ENCODE data around the gene PSAPL1.

The PSAPL1 gene

DNA sequence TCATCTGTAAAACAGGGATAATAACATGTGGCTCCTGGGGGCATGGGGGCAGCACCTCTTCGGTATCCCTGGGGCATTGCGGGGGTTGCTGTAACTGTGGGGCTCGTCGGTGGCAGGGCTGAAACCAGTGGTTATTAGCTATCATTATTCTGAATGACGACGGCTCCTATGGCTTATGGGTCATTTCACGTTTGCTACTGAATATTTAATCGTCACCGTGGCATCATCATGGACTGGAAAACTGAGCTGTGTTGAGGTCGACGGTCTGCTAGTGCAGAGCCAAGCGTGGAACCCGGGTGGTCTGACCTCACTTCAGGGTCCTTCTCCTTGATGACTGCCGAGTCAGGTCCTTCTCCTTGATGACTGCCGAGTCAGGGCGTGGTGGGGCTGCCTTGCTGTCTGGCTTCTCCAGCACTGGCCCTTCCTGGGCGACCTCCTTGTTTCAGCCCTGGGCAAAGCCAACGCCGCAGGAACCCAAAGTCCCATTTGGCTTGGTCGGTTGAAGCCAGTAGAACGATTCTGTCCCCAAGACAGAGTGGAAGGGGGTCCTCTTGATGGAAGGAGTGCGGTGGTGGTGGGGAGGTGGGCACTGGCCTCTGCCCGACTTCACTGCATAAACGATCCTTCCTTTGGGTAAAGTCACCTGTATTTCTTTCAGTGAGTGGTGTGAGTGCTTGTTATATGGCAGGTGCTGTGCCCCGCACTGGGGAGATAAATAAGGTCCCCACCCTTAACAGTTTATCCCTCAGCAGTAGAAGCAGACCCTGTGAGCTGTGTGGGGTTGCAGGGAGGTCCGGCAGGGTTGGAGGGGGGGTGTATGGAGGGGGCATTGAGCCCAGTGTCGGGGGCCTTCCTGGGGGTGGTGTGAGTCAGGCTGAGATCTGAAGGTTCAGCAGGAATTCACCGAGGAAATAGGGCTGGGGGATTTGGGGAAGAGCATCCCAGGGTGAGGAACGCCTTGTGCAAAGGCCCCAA, 40.8 kb downstream of the PSAPL1 start:
- no peak for DNase-seq

DNA sequence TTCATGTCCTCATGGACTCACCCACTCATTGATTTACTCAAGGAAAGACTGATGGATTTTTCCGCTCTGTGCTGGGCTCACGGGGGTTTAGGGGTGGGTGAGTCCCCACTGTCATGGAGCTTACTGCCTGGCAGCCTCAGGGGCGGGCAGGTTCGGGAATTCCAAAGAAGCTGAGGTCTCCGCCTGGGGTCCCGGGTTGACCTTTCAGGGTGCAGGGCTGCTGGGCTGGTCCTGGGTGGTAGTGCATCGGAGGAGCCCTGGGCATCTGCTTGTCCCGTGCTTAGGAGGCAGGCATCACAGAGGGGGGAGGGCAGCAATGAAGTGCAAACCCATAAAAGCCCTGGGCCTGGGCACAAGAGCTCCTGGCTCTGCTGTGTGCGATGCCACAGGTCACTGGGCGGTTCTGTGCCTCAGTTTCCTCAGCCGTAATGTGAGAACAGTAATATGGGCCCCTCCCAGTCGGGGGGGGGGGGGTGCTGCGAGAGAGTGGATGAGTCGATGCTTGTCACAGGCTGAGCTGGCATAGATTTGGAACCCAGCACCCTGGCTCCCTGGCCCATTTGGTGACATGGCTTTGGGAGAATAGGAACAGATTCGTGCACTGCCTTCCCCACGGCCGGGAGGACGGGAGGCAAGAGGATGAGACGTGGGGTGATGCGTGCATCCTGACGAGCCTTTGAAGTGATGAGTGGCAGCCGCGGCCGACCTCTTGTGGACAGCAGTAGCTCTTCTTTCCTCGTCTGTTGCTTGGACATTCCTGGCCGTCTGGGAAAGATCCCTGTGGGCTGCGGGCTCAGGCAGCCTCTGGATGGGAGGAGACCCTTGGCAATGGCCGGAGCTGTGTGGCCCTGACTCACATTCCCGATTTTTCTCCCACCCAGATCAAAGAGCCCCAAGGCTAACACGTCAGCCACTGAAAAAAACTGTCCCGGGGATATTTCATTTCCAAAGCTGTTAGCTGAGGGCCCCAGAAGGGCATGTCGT, 42.0 kb downstream of the PSAPL1 start:
- DNase-seq, result peak; percentile 60

DNA sequence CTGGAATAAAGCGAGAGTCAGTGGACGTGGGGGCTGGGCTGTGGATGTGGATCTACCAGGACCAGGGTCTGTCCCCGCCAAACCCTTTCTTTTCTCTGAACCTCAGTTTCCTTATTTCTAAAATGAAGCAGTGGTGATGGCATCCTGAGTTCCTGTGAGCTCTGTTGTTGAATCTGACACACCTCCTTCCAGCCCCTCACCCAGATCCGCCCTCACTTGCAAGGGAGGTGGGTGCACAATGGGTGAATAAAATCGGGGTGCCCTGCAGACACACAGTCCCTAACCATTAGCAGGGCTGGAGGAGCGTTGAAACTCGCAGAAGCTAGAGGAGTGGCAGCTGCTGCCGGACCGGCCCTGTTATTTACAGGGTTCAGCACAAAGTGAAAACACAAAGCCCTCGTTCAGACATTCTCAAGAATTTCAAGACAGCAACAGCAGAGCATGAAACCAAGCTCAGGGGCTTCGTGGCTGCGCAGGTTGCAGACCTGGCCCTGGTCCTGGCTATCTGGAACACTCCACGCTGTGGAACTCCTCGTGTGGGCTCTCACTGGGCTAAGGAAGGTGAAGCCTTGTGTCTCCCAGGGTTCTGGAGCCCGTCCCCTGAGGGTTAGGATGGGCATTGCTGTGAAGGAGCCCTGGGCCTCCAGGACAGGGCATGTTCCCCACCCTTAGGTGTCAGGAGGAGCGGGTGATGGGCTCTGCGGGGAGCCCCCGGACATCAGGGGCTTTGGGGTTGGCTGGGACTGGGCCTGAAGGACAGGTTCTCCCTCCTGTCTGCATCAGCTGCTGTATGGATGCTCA, 42.9 kb downstream of the PSAPL1 start:
- no peak for DNase-seq

DNA sequence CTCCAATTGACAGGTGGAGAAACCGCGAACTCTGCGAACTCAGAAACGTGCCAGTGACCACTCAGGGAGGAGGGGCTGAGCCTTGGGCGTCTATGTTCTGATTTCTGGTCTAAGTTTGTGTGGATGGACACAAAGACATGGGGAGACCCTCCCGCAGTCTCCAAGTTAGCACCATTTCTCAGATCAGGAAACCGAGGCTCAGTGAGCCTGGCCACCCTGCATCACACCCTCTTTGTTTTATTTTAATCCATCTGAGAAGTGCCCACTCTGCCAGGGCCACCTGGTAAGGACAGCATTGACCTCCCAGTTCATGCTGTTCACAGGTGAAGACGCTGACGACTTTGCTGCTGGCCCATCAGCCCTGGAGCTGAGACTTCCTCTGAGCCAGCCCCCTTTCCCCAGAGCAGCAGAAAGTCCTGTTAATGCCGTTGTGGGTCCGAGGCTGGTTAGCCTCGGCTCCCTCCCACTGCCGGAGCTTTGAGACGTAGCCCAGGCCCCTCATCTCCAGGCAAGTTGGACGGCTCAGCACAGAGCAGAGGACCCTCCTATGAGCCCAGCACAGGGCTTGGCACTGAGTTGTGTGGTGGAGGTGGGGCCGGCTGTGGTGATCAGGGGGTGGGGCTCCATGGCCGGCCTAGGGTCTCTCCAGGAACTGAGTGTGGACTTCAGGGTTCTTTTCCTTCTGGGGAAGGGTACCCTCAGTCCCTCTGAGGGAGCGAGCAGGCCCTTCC, 43.7 kb downstream of the PSAPL1 start:
- no peak for DNase-seq

DNA sequence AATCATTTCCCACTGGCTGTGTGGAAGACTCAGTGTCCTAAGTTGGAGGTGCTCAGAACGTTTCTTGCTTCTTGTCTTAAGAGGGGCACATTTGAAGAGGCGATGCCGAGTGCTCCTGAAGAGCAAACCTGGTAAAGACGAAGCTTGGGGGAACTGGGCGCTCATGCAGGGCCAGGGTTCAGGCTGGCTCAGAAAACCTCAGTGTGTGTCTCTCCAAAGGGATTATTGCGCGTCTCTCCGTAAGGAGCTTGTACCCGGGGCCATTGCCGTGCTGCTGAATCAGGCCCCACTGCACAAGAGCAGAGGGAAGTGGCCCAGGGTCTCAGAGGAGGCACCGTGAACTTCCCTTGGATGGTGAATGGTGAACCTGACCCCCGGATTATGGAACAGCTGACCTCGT, 44.4 kb downstream of the PSAPL1 start:
- no peak for DNase-seq

DNA sequence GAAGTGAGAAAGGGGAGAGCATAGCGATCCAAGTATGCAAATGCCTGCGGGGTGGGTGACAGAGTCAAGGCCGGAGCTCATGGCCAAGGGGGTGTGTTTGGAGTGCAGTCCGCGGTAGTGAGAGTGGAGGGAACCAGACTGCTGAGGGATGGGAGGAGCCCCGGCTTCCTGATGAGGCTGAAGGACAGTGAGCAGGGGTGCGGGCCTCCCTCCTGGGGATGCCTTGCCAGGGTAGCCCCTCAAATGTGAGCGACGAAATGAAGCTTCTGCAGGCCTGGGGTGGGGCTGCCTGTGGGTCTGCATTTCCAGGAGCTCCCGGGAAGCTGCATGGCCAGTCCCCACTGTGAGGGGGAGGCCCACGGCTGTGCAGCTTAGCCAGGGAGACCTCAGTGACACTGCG, 45.0 kb downstream of the PSAPL1 start:
- DNase-seq, result no peak

DNA sequence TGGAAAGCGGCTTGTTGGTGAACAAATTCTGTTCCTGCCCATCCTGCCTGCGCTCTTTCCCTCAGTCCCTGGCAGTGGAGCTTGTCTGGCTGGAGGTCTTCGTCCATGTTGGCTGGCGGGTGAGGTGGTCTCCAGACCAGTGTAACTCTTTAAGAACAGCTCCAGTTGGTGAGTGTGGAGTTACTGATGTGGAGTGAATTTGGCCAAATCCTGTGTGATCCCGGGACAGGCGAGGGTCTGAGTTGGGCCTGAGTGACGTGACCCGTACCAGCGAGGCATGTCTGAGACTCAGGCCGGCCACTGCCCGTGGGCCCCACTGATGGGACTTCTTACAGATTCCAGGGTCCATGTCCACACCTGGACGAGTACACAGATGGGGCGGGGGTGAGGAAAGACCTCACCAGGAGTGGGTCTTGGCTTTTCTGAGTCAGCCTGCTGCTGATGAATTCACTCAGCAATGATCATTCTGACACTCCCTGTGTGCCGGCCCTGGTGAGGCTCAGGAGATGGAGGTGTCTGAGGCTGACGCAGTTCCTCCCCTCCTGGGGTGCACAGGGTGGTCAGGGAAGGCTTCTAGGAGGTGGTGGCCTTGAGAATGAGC, 45.5 kb downstream of the PSAPL1 start:
- DNase-seq, result no peak

DNA sequence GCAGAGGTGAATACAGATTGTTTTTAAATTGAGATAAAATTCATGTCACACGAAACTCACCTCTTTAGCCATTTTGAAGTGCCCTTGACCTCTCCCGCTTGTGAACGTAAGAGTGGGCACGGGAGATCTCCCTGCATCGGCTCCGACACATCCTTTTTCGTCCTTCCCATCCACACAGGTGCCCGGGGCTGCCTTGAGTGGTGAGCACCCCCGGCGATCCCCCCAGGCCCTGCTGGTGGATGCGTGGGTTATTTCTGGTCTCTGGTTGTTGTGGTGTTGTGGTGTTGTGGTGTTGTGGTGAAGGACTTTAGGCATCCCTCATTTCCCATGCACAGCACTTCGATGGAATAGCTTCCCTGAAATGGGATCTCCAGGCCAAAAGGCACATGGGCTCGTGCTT, 46.1 kb downstream of the PSAPL1 start:
- DNase-seq, result no peak

DNA sequence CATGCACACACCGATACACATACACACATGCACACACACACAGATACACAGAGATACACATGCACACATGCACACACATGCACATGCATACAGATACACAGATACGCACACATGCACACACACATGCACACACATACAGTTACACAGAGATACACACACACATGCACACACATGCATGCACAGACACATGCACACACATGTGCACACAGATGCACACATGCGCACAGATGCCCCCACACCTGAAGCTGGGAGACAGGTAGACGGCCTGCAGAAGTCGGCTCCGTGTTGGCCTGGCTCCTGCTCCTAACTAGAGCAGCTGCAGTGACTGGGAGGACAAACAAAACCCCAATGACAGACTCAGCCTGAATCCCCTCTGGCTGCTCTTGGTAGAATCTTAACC, 46.8 kb downstream of the PSAPL1 start:
- DNase-seq, result no peak

DNA sequence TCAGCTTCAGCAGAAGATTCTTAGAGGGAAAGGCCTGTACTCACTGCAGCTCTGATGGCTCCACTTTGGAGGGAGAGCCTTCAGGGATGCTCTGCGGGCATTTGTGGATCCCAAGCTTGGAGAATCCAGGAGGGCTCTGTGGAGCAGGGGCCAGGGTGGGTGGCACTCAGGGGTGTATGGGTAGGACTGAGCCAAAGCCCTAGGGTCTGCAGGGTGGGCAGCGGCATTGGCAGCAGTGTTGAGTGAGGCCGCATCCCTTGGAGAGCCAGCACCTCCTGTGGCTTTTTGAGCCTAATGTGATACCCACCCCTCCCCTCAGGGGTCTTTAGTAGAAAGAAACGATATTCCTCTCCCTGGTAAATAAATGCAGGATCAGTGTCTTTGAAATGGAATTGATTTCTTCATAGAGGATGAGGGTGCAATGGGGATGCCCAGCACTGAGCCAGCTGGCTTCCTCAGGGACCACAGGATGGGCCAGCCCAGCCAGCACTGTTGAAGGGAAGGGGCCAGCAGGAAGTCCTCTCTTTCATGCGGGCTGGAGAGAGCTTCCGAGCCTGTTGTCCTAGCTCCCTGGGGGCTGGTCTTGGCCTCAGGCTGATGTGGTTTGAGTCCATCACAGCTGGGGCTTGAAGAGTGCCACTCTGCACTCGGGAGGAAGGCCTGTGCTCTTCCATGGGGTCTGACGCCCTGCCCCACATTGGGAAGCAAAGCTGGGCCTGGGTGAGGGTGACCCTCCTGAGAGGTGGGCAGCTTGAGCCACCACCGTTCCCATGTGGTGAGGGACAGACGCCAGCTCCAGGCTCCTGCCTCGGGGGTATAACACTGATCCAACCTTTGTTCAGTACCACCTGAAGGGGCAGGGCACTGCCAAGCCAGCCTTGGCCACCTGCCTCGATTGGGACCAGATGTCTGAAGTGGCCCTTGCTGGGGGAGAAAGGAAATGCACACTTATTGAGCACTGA, 49.5 kb downstream of the PSAPL1 start:
- DNase-seq, result no peak

DNA sequence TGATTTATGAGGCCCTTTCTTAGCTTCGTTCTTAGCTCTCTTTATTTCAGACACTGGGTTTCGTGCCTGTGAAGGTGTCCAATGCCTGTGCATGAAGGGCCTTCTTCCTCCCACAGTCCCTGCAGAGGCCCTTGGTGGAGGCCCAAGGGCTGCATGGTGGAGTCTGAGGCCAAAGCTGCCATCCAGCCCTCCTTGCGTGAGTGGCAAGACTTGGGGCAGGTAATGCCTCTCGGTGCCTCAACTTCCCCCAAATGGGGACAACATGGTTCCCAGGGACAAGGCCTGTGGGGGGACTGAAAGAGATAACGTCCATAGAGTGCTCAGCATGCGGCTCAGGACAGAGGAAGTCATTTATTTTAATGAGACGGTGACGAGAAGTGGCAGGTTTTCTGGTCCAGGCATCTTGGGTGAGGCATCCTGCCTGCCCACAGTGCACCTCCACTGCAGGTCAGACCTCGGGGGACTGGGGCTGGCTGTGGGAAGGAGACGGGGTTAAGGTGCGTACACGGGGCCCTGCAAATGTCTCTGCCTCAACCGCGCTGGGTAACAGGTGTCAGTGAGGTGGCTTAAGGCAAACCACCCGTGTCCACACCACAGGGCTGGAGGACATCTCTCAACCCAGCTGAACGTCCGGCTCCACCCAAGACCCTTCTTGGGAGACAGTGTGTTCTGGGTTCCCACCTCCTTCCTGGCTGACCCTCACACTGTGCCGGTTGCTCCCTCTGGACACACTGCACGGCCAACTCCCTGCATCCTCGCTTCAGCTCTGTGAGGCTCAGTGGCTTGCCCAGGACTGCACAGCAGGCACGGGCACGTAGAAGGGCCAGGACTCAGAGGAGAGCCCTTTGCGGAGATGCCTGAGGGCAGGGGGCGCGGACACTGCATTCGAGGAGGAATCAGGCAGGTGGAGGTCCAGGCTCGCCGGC, 50.5 kb downstream of the PSAPL1 start:
- DNase-seq, result no peak

DNA sequence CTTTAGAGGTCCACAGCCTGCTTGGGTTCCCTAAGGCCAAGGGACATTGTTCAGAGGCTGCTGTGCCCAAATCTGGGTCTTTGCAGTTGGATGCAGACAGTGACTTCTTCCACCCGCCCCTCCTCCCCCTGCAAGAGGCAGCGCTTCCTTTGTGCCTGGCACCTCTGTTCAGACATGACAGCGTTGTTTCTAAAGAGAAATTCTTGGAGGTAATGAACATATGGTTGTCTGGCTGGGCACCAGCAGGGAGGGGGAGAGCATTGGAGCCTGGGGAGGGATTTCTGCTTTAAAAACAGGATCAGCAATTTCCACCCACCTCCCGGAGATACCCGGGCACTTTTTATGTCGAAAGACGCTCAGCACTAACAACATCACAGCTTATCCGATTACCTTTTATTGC, 51.5 kb downstream of the PSAPL1 start:
- DNase-seq, result no peak

DNA sequence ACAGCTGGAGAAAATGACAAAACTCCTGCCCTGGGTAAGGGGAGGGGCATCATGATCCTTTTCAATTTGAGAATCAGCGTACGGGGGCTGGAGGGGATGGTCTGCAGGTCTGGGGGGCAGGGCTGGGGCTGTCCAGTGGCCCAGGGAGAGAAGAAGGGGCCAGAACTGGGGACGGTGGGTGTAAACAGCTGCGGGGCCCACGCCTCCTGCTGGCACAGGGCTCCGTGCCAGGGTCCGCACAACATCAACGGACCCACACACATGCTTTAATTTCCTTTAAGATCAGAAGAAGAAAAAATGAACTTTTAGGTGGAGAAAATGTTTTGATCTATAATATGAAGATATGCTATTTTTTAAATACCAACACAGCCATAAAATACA, 52.1 kb downstream of the PSAPL1 start:
- DNase-seq, result no peak

DNA sequence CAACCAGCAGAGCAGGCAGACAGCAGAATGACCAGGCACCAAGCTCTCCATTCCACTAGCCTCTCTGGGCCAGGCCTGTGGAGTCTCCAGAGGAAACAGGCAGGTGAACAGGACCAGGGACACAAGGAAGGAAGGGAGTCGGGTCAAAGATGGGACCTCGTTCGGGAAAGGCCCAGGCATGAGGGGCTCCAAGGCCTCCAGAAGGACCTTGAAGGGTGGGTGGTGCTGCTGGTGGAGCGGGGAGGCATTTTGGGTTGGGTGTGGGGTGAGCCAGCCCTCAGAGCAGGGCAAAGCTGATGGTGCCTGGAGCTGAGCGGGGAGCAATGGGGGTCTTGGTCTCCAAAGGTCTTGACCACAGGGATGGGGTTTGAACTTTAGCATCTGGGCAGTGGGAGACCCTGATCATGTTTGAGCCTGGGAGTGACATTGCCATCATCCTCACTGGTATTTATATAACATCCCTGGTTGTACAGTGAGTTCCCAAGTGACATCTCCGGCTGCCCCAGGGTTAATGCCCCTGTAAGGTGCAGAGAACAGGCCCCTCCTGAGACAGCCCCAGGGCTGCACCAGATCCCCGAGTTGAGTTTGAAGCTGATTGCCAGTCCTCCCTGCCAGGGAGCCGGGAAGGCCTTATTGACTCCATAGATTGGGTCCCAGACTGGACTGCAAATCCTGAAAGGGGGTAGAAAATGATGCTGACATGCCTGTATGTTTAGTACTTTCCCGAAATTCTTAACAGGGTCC, 52.7 kb downstream of the PSAPL1 start:
- no peak for DNase-seq

DNA sequence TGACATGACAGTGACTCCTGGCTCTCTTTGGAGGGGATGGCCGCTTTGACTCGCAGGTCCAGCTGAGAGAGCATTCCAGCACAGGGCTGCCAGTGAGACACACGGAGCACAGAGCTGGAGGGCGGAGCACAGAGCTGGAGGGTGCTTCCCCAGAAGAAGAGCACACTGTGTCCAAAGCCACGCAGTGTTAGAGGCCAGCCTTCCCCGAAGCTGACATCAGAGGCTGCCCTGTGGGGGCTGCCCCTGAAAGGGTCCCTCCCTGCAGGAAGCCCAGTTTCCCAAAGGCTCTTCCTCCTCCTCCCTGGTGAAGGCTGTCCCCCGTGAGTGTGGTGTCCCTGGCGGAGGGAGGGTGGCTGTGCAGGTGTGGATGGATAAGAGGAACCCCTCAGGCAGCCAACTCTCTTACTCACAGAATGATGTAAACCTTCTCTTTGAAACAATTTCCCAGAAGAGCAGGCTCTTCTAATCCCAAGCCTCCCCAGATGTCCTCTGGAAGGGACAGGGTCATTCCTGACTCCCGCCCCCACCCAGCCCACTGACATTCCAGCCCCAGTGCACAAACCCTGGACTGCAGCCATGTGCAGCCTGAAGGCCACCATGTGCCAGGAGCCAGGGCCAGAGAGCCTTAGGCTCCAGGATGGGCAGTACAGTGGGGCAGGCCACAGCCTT, 53.4 kb downstream of the PSAPL1 start:
- no peak for DNase-seq

Measured in fibroblast of skin of right biceps (primary cell).